Smooth muscle cell (in vitro differentiated cells): ENCODE measurements around the gene SLC24A4. TPM values are rescaled to one million over a fixed set of nuclear protein-coding genes. Genes with fewer than 3 reads are reported as not detected.

Source experiments
- DNase-seq: peaks from one replicate; lab custom pipeline; 2025; ENCODE audit not compliant: unreplicated experiment; lab: John Stamatoyannopoulos, UW
- H2AFZ ChIP-seq: fragments of 200-600 bp; sonication (generic); 2 replicates; pipeline ENCODE4 v1.6.0; 2016; ENCODE audit warnings: antibody characterized with exemption, low read depth, mild to moderate bottlenecking
- H3F3A ChIP-seq: fragments of 200-600 bp; sonication (generic); 2 replicates; pipeline ENCODE4 v1.6.0; 2017; ENCODE audit warnings: antibody characterized with exemption, low read depth
- H3K27ac ChIP-seq: fragments of 200-600 bp; sonication (generic); 2 replicates; pipeline ENCODE4 v1.5.1; 2016; ENCODE audit warnings: low read depth, mild to moderate bottlenecking
- H3K27me3 ChIP-seq: fragments of 200-600 bp; sonication (generic); 2 replicates; pipeline ENCODE4 v1.6.1; 2016; ENCODE audit warnings: low read depth, mild to moderate bottlenecking
- H3K36me3 ChIP-seq: fragments of 200-600 bp; sonication (generic); 2 replicates; pipeline ENCODE4 v1.5.1; 2016; ENCODE audit warnings: low read depth
- H3K4me1 ChIP-seq: fragments of 200-600 bp; sonication (generic); 2 replicates; pipeline ENCODE4 v1.5.1; 2016; ENCODE audit warnings: low read depth
- H3K4me2 ChIP-seq: fragments of 200-600 bp; sonication (generic); 2 replicates; pipeline ENCODE4 v1.6.0; 2016; ENCODE audit warnings: mild to moderate bottlenecking
- H3K4me3 ChIP-seq: fragments of 200-600 bp; sonication (generic); 2 replicates; pipeline ENCODE4 v1.5.1; 2016; ENCODE audit warnings: mild to moderate bottlenecking
- H3K79me2 ChIP-seq: fragments of 200-600 bp; sonication (generic); 2 replicates; pipeline ENCODE4 v1.6.0; 2016; ENCODE audit warnings: low read depth, mild to moderate bottlenecking
- H3K9ac ChIP-seq: fragments of 200-600 bp; sonication (generic); 2 replicates; pipeline ENCODE4 v1.6.0; 2016; ENCODE audit warnings: low read depth
- H3K9me3 ChIP-seq: fragments of 200-600 bp; sonication (generic); replicated peaks from 2 replicates; pipeline ENCODE4 v1.5.1; 2016; ENCODE audit warnings: low read depth
- H4K20me1 ChIP-seq: fragments of 200-600 bp; sonication (generic); 2 replicates; pipeline ENCODE4 v1.6.0; 2016; ENCODE audit warnings: low read depth
- WGBS: methylation state at CpG from one replicate; pipeline ENCODE4 v1.1.7; 2016; ENCODE audit warnings: low lambda C conversion rate; 5-methylcytosine and 5-hydroxymethylcytosine counted together
- polyA plus RNA-seq: library from polyadenylated mRNA; unstranded; fragments of >200 nt; fragmentation: Nextera tagmentation; extraction: Ambion mirVana; gene quantifications from 2 replicates; pipeline ENCODE4 v1.2.1, GENCODE V29; 2016
- total RNA-seq: library from RNA; depleted of rRNA; stranded (reverse); fragments of >200 nt; gene quantifications from 2 replicates; pipeline ENCODE4 v1.2.3, GENCODE V29; 2014
- TF ChIP-seq, protein P1 (sequence below): fragments of 200-600 bp; sonication (generic); IDR thresholded peaks from 2 replicates; pipeline ENCODE4 v1.5.1; 2017; ENCODE audit warnings: borderline replicate concordance, mild to moderate bottlenecking, antibody characterized with exemption; ENCODE audit not compliant: insufficient read depth, poor library complexity, severe bottlenecking

The SLC24A4 gene
- total and polyA plus RNA-seq, 2 experiments from 2014 or later = 0.58 TPM; not detected in 1

DNA sequence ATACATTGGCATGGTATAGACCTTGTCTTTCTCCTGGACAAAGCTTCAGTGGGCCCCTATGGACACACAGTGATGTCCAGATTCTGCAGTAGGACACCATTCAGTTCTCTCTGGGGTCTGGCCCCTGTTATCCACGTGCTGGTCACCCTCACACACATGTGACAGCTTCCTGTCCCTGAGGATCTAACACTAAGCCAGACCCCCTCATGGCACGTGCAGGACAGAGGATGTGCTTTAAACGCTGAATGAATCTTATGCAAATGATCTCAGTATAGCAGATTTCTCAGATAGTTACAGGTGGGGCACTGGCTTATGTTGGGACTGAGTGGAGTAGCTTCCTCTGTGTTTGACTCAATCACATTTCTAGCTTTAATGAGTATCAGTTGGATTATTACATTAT is 33.7 kb downstream of the SLC24A4 start:
- H3F3A ChIP-seq = no peaks in the 10 kb centered on the region
- no peak overlapping the region for H3K27ac ChIP-seq
- no peaks in the 10 kb centered on the region for H3K4me1 ChIP-seq
- H3K9me3 ChIP-seq = no peaks in the 10 kb centered on the region
- no peaks in the 10 kb centered on the region for H3K79me2 ChIP-seq
- H2AFZ ChIP-seq = no peak overlapping the region
- H3K4me3 ChIP-seq = no peak overlapping the region
- H3K9ac ChIP-seq = no peak overlapping the region
- TF ChIP-seq, protein P1, sequence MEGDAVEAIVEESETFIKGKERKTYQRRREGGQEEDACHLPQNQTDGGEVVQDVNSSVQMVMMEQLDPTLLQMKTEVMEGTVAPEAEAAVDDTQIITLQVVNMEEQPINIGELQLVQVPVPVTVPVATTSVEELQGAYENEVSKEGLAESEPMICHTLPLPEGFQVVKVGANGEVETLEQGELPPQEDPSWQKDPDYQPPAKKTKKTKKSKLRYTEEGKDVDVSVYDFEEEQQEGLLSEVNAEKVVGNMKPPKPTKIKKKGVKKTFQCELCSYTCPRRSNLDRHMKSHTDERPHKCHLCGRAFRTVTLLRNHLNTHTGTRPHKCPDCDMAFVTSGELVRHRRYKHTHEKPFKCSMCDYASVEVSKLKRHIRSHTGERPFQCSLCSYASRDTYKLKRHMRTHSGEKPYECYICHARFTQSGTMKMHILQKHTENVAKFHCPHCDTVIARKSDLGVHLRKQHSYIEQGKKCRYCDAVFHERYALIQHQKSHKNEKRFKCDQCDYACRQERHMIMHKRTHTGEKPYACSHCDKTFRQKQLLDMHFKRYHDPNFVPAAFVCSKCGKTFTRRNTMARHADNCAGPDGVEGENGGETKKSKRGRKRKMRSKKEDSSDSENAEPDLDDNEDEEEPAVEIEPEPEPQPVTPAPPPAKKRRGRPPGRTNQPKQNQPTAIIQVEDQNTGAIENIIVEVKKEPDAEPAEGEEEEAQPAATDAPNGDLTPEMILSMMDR = no peak
- WGBS = 34% methylated on average over 3 of the region's 3 CpGs
- no peaks in the 10 kb centered on the region for H4K20me1 ChIP-seq
- no peaks in the 10 kb centered on the region for H3K36me3 ChIP-seq
- H3K27me3 ChIP-seq = peaks cover 7% of the 10 kb centered on the region
- H3K4me2 ChIP-seq = no peak overlapping the region
- no peak for DNase-seq

DNA sequence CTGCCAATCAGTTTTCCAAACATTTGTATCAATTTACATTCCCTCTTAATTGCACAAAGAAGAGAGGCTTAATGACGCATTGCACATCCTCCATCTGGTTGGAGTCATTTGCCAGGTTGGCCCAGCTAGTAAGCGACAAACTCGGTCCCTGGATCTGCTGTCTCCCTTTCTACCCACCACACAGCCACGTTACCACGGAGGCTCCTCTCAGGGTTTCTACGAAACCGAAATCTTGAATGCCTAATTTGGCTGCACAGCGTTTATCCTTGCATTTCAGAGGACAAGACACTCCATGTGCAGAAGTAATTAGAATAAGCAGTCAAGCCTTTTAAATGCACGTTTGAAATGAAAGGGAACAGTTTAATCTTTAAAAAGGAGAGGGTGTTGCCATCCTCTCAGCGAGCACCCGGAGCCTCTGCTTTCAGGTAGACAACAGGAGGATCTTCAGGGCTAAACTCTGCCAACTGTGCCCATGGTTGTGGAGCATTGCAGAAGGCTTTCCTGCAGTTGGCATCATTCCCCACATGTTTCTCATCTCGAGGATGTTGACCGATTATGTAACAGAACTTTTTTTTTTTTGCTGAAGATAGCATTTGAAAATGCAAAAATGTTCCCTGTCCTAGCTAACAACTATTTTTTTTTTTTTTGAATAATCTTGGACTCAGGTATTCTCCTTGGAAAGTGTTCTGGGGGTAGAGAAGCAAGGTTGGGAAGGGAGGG is 37.8 kb downstream of the SLC24A4 start:
- H2AFZ ChIP-seq = no peak overlapping the region
- no peak overlapping the region for H3K4me3 ChIP-seq
- H3K27ac ChIP-seq = no peak overlapping the region
- DNase-seq = no peak
- no peaks in the 10 kb centered on the region for H3F3A ChIP-seq
- no peaks in the 10 kb centered on the region for H4K20me1 ChIP-seq
- peaks cover 13% of the 10 kb centered on the region for H3K27me3 ChIP-seq
- 83% methylated on average over 13 of the region's 13 CpGs for WGBS
- no peaks in the 10 kb centered on the region for H3K4me1 ChIP-seq
- H3K79me2 ChIP-seq = no peaks in the 10 kb centered on the region
- no peak overlapping the region for H3K9ac ChIP-seq
- TF ChIP-seq, protein P1 = no peak
- no peaks in the 10 kb centered on the region for H3K36me3 ChIP-seq
- H3K9me3 ChIP-seq = no peaks in the 10 kb centered on the region
- H3K4me2 ChIP-seq = no peak overlapping the region

DNA sequence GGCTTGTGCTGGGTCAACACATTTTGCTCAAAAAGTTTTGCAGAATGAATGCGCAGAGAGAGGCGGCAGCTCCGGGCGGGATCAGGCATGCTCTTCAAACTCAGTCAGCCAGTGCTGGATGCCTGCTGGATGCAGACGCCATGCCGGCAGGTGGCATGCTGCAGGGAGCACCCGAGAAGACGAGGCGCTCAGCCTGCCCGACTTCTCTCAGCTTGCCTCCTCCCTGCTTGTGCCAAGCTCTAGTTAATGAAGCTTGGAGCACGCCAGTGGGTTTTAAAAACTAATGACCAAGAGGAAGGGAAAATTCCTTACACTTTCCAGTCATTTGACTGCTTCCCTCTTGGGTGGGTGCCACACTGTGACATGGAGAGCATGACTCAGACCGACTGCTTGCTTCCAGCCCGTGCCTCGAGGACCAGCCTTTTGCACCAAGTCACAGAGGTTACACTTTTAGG is 39.8 kb downstream of the SLC24A4 start:
- TF ChIP-seq, protein P1 = no peak
- Histone ChIP-seq H4K20me1 (no peaks in the 10 kb centered on the region), H3K79me2 (no peaks in the 10 kb centered on the region), H3F3A (no peaks in the 10 kb centered on the region), H3K27me3 (peaks cover 11% of the 10 kb centered on the region), H2AFZ (no peak overlapping the region), H3K9me3 (no peaks in the 10 kb centered on the region), H3K4me2 (no peak overlapping the region), H3K9ac (no peak overlapping the region), H3K4me3 (no peak overlapping the region), H3K36me3 (no peaks in the 10 kb centered on the region), H3K4me1 (no peaks in the 10 kb centered on the region), H3K27ac (no peak overlapping the region)
- 83% methylated on average over 14 of the region's 14 CpGs for WGBS
- no peak for DNase-seq

DNA sequence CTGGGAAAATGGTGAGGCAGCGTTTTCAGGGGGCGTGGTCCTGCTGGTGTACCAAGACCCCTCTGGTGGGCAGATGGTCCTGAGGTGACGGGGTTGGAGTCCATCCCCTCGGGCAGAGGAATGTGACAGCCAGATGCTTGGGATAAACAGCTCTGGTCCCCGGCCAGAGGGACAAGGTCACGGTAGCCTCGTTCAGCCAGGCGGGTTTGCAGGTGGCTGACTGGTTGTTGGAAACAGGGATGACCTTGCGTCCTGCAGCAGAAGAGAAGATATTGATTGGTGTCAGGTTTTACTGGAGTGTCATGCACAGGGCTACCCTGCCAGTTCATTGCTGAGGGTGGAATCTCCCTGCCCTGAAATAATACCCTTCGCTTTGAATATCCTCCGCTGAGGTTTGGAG is 43.3 kb downstream of the SLC24A4 start:
- H3K4me2 ChIP-seq = no peak overlapping the region
- H2AFZ ChIP-seq = no peak overlapping the region
- no peaks in the 10 kb centered on the region for H3K4me1 ChIP-seq
- H4K20me1 ChIP-seq = no peaks in the 10 kb centered on the region
- H3K36me3 ChIP-seq = no peaks in the 10 kb centered on the region
- H3K79me2 ChIP-seq = no peaks in the 10 kb centered on the region
- no peaks in the 10 kb centered on the region for H3K9me3 ChIP-seq
- no peak overlapping the region for H3K27ac ChIP-seq
- WGBS = 92% methylated on average over 11 of the region's 11 CpGs
- H3K27me3 ChIP-seq = peaks cover 12% of the 10 kb centered on the region
- H3K9ac ChIP-seq = no peak overlapping the region
- no peak for DNase-seq
- H3F3A ChIP-seq = no peaks in the 10 kb centered on the region
- TF ChIP-seq, protein P1 = no peak
- H3K4me3 ChIP-seq = no peak overlapping the region
